IMR-90 (cell line): ENCODE data around the gene TFCP2. TPM values are rescaled to one million over a fixed set of nuclear protein-coding genes. Genes with fewer than 3 reads are reported as not detected.

Experiments
- ATAC-seq: fragments of 200-7000 bp; cut with Tn5 transposase; 2 replicates; pipeline ENCODE4 v1.9.1; 2020; ENCODE audit warnings: low read depth, mild to moderate bottlenecking, moderate library complexity
- BruUV-seq: library from RNA; stranded (reverse); fragments of 400-500 nt; replicated peaks from 2 replicates; lab custom pipeline; 2021; lab: Mats Ljungman, UMichigan
- CTCF ChIA-PET: fragments of 300-600 bp; formaldehyde crosslinking; extraction: SDS; loops from one replicate; lab custom pipeline; 2021; ENCODE audit warnings: antibody characterized with exemption; lab: Yijun Ruan, JAX
- POLR2A ChIA-PET: fragments of 300-600 bp; sonication (Branson Sonifier 250); formaldehyde crosslinking; loops from one replicate; lab custom pipeline; 2022; ENCODE audit warnings: antibody characterized with exemption; ENCODE audit not compliant: unreplicated experiment; lab: Charles Lee
- DNase-seq: peaks from one replicate; pipeline ENCODE4 v3.0.0; 2013
- H2AFZ ChIP-seq: replicated peaks from 2 replicates; pipeline ENCODE3; 2013; ENCODE audit warnings: low read length, mild to moderate bottlenecking; ENCODE audit not compliant: poor library complexity
- H2AK5ac ChIP-seq: 2 replicates; pipeline ENCODE4 v1.6.1; 2013; ENCODE audit warnings: low read depth, low read length, inconsistent platforms
- H2AK9ac ChIP-seq: replicated peaks from 2 replicates; pipeline ENCODE3; 2013; ENCODE audit warnings: mild to moderate bottlenecking, low read depth, low read length, moderate library complexity; ENCODE audit not compliant: poor library complexity
- H2BK120ac ChIP-seq: 2 replicates; pipeline ENCODE4 v1.6.1; 2013; ENCODE audit warnings: low read depth, low read length, inconsistent platforms
- H2BK15ac ChIP-seq: 3 replicates; pipeline ENCODE4 v1.6.1; 2013; ENCODE audit warnings: low read depth, low read length, inconsistent platforms
- H2BK20ac ChIP-seq: 2 replicates; pipeline ENCODE4 v1.6.1; 2013; ENCODE audit warnings: low read depth, mild to moderate bottlenecking, inconsistent platforms, low read length, moderate library complexity
- H2BK5ac ChIP-seq: 2 replicates; pipeline ENCODE4 v1.6.1; 2013; ENCODE audit warnings: mild to moderate bottlenecking, low read depth, low read length, inconsistent platforms; ENCODE audit not compliant: poor library complexity, severe bottlenecking
- H3K14ac ChIP-seq: replicated peaks from 2 replicates; pipeline ENCODE4 v1.6.1; 2013; ENCODE audit warnings: low read depth, low read length, inconsistent platforms
- H3K18ac ChIP-seq: 2 replicates; pipeline ENCODE4 v1.6.1; 2013; ENCODE audit warnings: low read depth, low read length, control low read depth
- H3K23ac ChIP-seq: 2 replicates; pipeline ENCODE4 v1.6.1; 2013; ENCODE audit warnings: low read depth, low read length, inconsistent platforms
- H3K27ac ChIP-seq: 2 replicates; pipeline ENCODE4 v1.5.1; 2013; ENCODE audit warnings: mild to moderate bottlenecking, control low read depth, low read length; ENCODE audit not compliant: insufficient read depth
- H3K27me3 ChIP-seq: 2 replicates; pipeline ENCODE4 v1.6.1; 2013; ENCODE audit warnings: low read length; ENCODE audit not compliant: control insufficient read depth, insufficient read depth
- H3K36me3 ChIP-seq: 2 replicates; pipeline ENCODE4 v1.6.1; 2013; ENCODE audit warnings: low read length, mixed read lengths; ENCODE audit not compliant: control insufficient read depth, insufficient read depth
- H3K4ac ChIP-seq: 2 replicates; pipeline ENCODE4 v1.6.1; 2013; ENCODE audit warnings: low read depth, low read length, inconsistent platforms
- H3K4me1 ChIP-seq: 2 replicates; pipeline ENCODE4 v1.6.1; 2013; ENCODE audit warnings: low read length, mixed read lengths; ENCODE audit not compliant: control insufficient read depth, insufficient read depth
- H3K4me2 ChIP-seq: 2 replicates; pipeline ENCODE4 v1.6.1; 2013; ENCODE audit warnings: low read depth, mild to moderate bottlenecking, control low read depth, low read length, moderate library complexity
- H3K4me3 ChIP-seq: 2 replicates; pipeline ENCODE4 v1.5.1; 2013; ENCODE audit warnings: low read depth, mild to moderate bottlenecking, control low read depth, low read length, moderate library complexity; ENCODE audit not compliant: insufficient read depth
- H3K56ac ChIP-seq: 2 replicates; pipeline ENCODE4 v1.6.1; 2013; ENCODE audit warnings: low read length, inconsistent platforms; ENCODE audit not compliant: insufficient read depth; ENCODE audit errors: extremely low read depth
- H3K79me1 ChIP-seq, 2 experiments: 2 replicates each; pipeline ENCODE4 v1.6.1; 2013; ENCODE audit warnings: low read length in 2 of 2, inconsistent platforms in 1 of 2, low read depth in 1 of 2
- H3K9ac ChIP-seq: 2 replicates; pipeline ENCODE4 v1.6.1; 2013; ENCODE audit warnings: low read depth, low read length, control low read depth
- H3K9me1 ChIP-seq: 2 replicates; pipeline ENCODE4 v1.6.1; 2013; ENCODE audit warnings: low read length, inconsistent platforms; ENCODE audit not compliant: insufficient read depth
- H3K9me3 ChIP-seq: 2 replicates; pipeline ENCODE4 v1.6.1; 2013; ENCODE audit warnings: low read length; ENCODE audit not compliant: control insufficient read depth, insufficient read depth
- H4K20me1 ChIP-seq: 2 replicates; pipeline ENCODE4 v1.6.1; 2013; ENCODE audit warnings: low read length, inconsistent platforms; ENCODE audit not compliant: insufficient read depth
- H4K5ac ChIP-seq: 2 replicates; pipeline ENCODE4 v1.6.1; 2013; ENCODE audit warnings: mild to moderate bottlenecking, low read depth, low read length, control low read depth
- H4K8ac ChIP-seq, 2 experiments: 2 replicates each; pipeline ENCODE4 v1.6.1; 2013; ENCODE audit warnings: low read depth in 2 of 2, low read length in 2 of 2, control low read depth in 1 of 2, inconsistent platforms in 1 of 2
- H4K91ac ChIP-seq: 2 replicates; pipeline ENCODE4 v1.6.1; 2013; ENCODE audit warnings: low read depth, low read length, inconsistent platforms; ENCODE audit not compliant: insufficient read depth
- CHD1 ChIP-seq: IDR thresholded peaks from 2 replicates; pipeline ENCODE4 v1.6.1; 2012; ENCODE audit warnings: low read depth, low read length, improper control_type of control experiment
- FOS ChIP-seq: fragments of 150-350 bp; IDR thresholded peaks from 2 replicates; pipeline ENCODE4 v1.6.1; 2016; ENCODE audit warnings: low read depth, low read length
- NFE2L2 ChIP-seq: fragments of 150-350 bp; IDR thresholded peaks from 2 replicates; pipeline ENCODE4 v1.6.1; 2016; ENCODE audit warnings: low read depth, mild to moderate bottlenecking, low read length
- POLR2A ChIP-seq: IDR thresholded peaks from 2 replicates; pipeline ENCODE4 v1.6.1; 2012; ENCODE audit warnings: mild to moderate bottlenecking, low read depth, low read length
- RAD21 ChIP-seq: IDR thresholded peaks from 2 replicates; pipeline ENCODE4 v1.6.1; 2012; ENCODE audit warnings: low read length, improper control_type of control experiment
- RCOR1 ChIP-seq: IDR thresholded peaks from 2 replicates; pipeline ENCODE4 v1.6.1; 2012; ENCODE audit warnings: mild to moderate bottlenecking, low read length, improper control_type of control experiment; ENCODE audit not compliant: insufficient replicate concordance
- RFX5 ChIP-seq: IDR thresholded peaks from 2 replicates; pipeline ENCODE4 v1.8.0; 2012; ENCODE audit warnings: low read depth, mild to moderate bottlenecking, low read length, moderate library complexity
- SMC3 ChIP-seq: fragments of 150-350 bp; IDR thresholded peaks from 2 replicates; pipeline ENCODE4 v1.6.1; 2016; ENCODE audit warnings: low read depth, mild to moderate bottlenecking, antibody characterized with exemption, low read length, moderate library complexity
- WGBS, 2 experiments: methylation state at CpG; one replicate each; pipeline versions ENCODE4 v1.1.5 to v1.1.7; 2013; ENCODE audit warnings: missing lambda C conversion rate in 2 of 2; ENCODE audit not compliant: insufficient read length in 1 of 2; ENCODE audit errors: extremely low coverage in 2 of 2; 5-methylcytosine and 5-hydroxymethylcytosine counted together
- dilution Hi-C: fragments of 300-500 bp; cut with HindIII; formaldehyde crosslinking; loops from one replicate; pipeline ENCODE4 v1.14.3; 2018; ENCODE audit warnings: low sequenced_read_pairs; ENCODE audit not compliant: unreplicated experiment
- in situ Hi-C: fragments of 300-500 bp; cut with MboI; formaldehyde crosslinking; loops from 3 replicates; pipeline ENCODE4 v1.14.3; 2019; ENCODE audit warnings: low sequenced_read_pairs, inconsistent platforms, mixed read lengths
- intact Hi-C: fragments of 100-400 bp; cut with micrococcal nuclease; formaldehyde crosslinking; loops from 2 replicates; pipeline ENCODE4 v1.10.0; 2022
- polyA plus RNA-seq, 3 experiments: library from polyadenylated mRNA; depleted of rRNA; stranded (reverse); fragments of >200 nt; gene quantifications; 2 replicates each; pipeline ENCODE4 v1.2.3, GENCODE V29; 2012; ENCODE audit warnings: low replicate concordance in 1 of 3
- total RNA-seq: library from RNA; depleted of rRNA; stranded (reverse); fragments of >200 nt; gene quantifications from 2 replicates; pipeline ENCODE4 v1.2.3, GENCODE V29; 2012
- TF ChIP-seq, protein P1 (sequence below): conservative IDR thresholded peaks from 2 replicates; pipeline ENCODE4 v1.5.1; 2012; ENCODE audit warnings: mild to moderate bottlenecking, low read depth, low read length, improper control_type of control experiment

Gene TFCP2
- total and polyA plus RNA-seq, 2 of the 4 experiments (the other 2 are of a cell fraction): 10.0 to 15.4 TPM

- no peak overlapping the region for H4K5ac ChIP-seq
- no peak overlapping the region for H3K27ac ChIP-seq
- peaks cover 2% of the 10 kb centered on the region; the same call in 1 of the 2 replicates for H3K36me3 ChIP-seq
- POLR2A ChIA-PET: no interaction called here
- no peak overlapping the region for H4K8ac ChIP-seq
- no peak overlapping the region for H2AK5ac ChIP-seq
- H3K9ac ChIP-seq: no peak overlapping the region
- CTCF ChIA-PET: no interaction called here
- H3K9me3 ChIP-seq: no peaks in the 10 kb centered on the region
- no peak overlapping the region for H3K56ac ChIP-seq
- 100% methylated on average over 1 of the region's 3 CpGs; no CpG with 5 or more reads in 1 of the 2 experiments for WGBS, 2 experiments
- in situ Hi-C loops (no loop called here), dilution Hi-C loops (no loop called here), intact Hi-C loops (no loop called here)
- H2BK5ac ChIP-seq: no peak overlapping the region
- H3K79me1 ChIP-seq: peaks cover 22 to 29% of the 10 kb centered on the region in 2 experiments
- H3K23ac ChIP-seq: no peak overlapping the region
- H2BK15ac ChIP-seq: no peak overlapping the region
- no peak overlapping the region for H3K4ac ChIP-seq
- no peak overlapping the region for H2BK20ac ChIP-seq
- H3K9me1 ChIP-seq: no peaks in the 10 kb centered on the region; the same call in 1 of the 2 replicates
- no peak overlapping the region for H2AK9ac ChIP-seq
- H3K18ac ChIP-seq: no peak overlapping the region
- H3K27me3 ChIP-seq: no peaks in the 10 kb centered on the region
- TF ChIP-seq NFE2L2 (no peak), POLR2A (no peak), SMC3 (no peak), CHD1 (no peak), FOS (no peak), RAD21 (no peak), RCOR1 (no peak), RFX5 (no peak)
- TF ChIP-seq, protein P1, sequence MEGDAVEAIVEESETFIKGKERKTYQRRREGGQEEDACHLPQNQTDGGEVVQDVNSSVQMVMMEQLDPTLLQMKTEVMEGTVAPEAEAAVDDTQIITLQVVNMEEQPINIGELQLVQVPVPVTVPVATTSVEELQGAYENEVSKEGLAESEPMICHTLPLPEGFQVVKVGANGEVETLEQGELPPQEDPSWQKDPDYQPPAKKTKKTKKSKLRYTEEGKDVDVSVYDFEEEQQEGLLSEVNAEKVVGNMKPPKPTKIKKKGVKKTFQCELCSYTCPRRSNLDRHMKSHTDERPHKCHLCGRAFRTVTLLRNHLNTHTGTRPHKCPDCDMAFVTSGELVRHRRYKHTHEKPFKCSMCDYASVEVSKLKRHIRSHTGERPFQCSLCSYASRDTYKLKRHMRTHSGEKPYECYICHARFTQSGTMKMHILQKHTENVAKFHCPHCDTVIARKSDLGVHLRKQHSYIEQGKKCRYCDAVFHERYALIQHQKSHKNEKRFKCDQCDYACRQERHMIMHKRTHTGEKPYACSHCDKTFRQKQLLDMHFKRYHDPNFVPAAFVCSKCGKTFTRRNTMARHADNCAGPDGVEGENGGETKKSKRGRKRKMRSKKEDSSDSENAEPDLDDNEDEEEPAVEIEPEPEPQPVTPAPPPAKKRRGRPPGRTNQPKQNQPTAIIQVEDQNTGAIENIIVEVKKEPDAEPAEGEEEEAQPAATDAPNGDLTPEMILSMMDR: no peak
- H3K4me1 ChIP-seq: no peaks in the 10 kb centered on the region
- H2BK120ac ChIP-seq: no peak overlapping the region
- H3K14ac ChIP-seq: no peak overlapping the region
- DNase-seq: no peak
- no peak for ATAC-seq
- no TSS peak for BruUV-seq
- no peaks in the 10 kb centered on the region for H4K20me1 ChIP-seq
- H2AFZ ChIP-seq: no peak overlapping the region
- H3K4me3 ChIP-seq: no peak overlapping the region
- no peak overlapping the region for H3K4me2 ChIP-seq
- no peak overlapping the region for H4K91ac ChIP-seq
Measured at GRCh38 chr12:51139292-51139844, 33.6 kb downstream of the TFCP2 start.
